H9 (cell line): ENCODE measurements around the gene TRIAP1. TPM values are rescaled to one million over a fixed set of nuclear protein-coding genes. Genes with fewer than 3 reads are reported as not detected.

Source experiments
- DNase-seq: peaks from one replicate; pipeline ENCODE4 v3.0.0-alpha.2; 2017
- H2AFZ ChIP-seq: one replicate; pipeline ENCODE4 v1.6.1; 2013; ENCODE audit warnings: mild to moderate bottlenecking, low read length, control low read depth, moderate library complexity
- H2AK5ac ChIP-seq: 2 replicates; pipeline ENCODE4 v1.6.1; 2013; ENCODE audit warnings: low read length, control low read depth, mixed read lengths; ENCODE audit not compliant: insufficient read length
- H2BK120ac ChIP-seq: one replicate; pipeline ENCODE4 v1.6.1; 2013; ENCODE audit warnings: low read depth, mild to moderate bottlenecking, low read length, control low read depth, inconsistent platforms; ENCODE audit not compliant: poor library complexity, severe bottlenecking
- H2BK12ac ChIP-seq: 2 replicates; pipeline ENCODE4 v1.6.1; 2013; ENCODE audit warnings: low read length, control low read depth, mixed read lengths, low read depth; ENCODE audit not compliant: insufficient read length
- H2BK15ac ChIP-seq: 2 replicates; pipeline ENCODE4 v1.6.1; 2013; ENCODE audit warnings: low read depth, low read length, control low read depth
- H2BK20ac ChIP-seq: one replicate; pipeline ENCODE4 v1.6.1; 2013; ENCODE audit warnings: low read depth, mild to moderate bottlenecking, low read length, control low read depth, inconsistent platforms; ENCODE audit not compliant: poor library complexity, severe bottlenecking
- H2BK5ac ChIP-seq: 2 replicates; pipeline ENCODE4 v1.6.1; 2013; ENCODE audit warnings: low read length, control low read depth, mixed read lengths; ENCODE audit not compliant: insufficient read length
- H3K14ac ChIP-seq: 2 replicates; pipeline ENCODE4 v1.6.1; 2013; ENCODE audit warnings: low read length, control low read depth; ENCODE audit not compliant: insufficient read depth
- H3K18ac ChIP-seq: 2 replicates; pipeline ENCODE4 v1.6.1; 2013; ENCODE audit warnings: low read depth, mild to moderate bottlenecking, mixed read lengths, low read length, control low read depth; ENCODE audit not compliant: insufficient read length
- H3K23ac ChIP-seq: 2 replicates; pipeline ENCODE4 v1.6.1; 2013; ENCODE audit warnings: low read length, control low read depth, mixed read lengths, low read depth; ENCODE audit not compliant: insufficient read length
- H3K23me2 ChIP-seq: 2 replicates; pipeline ENCODE4 v1.6.1; 2013; ENCODE audit warnings: low read depth, mild to moderate bottlenecking, mixed read lengths, low read length, control low read depth; ENCODE audit not compliant: insufficient read length, poor library complexity, severe bottlenecking
- H3K27ac ChIP-seq: 2 replicates; pipeline ENCODE4 v1.5.1; 2013; ENCODE audit warnings: low read length, control low read depth, mixed read lengths, low read depth; ENCODE audit not compliant: insufficient read length
- H3K27me3 ChIP-seq: 2 replicates; pipeline ENCODE4 v1.6.1; 2013; ENCODE audit warnings: low read length, control low read depth, inconsistent platforms; ENCODE audit not compliant: insufficient read depth
- H3K4ac ChIP-seq: 2 replicates; pipeline ENCODE4 v1.6.1; 2013; ENCODE audit warnings: low read depth, mild to moderate bottlenecking, control low read depth, inconsistent platforms, low read length, moderate library complexity
- H3K4me1 ChIP-seq: 2 replicates; pipeline ENCODE4 v1.6.1; 2013; ENCODE audit warnings: low read length, control low read depth, inconsistent platforms; ENCODE audit not compliant: insufficient read depth
- H3K4me2 ChIP-seq: 2 replicates; pipeline ENCODE4 v1.6.1; 2013; ENCODE audit warnings: low read length, control low read depth, mixed read lengths; ENCODE audit not compliant: insufficient read length, insufficient read depth
- H3K56ac ChIP-seq: 2 replicates; pipeline ENCODE4 v1.6.1; 2013; ENCODE audit warnings: low read depth, mild to moderate bottlenecking, mixed read lengths, low read length, control low read depth; ENCODE audit not compliant: insufficient read length
- H3K79me1 ChIP-seq: 2 replicates; pipeline ENCODE4 v1.6.1; 2013; ENCODE audit warnings: low read depth, mild to moderate bottlenecking, moderate library complexity, low read length, control low read depth, inconsistent platforms; ENCODE audit not compliant: insufficient read depth, poor library complexity, severe bottlenecking
- H3K79me2 ChIP-seq: 2 replicates; pipeline ENCODE4 v1.6.1; 2013; ENCODE audit warnings: low read length, control low read depth, inconsistent platforms; ENCODE audit not compliant: insufficient read depth
- H3K9ac ChIP-seq: 2 replicates; pipeline ENCODE4 v1.6.1; 2013; ENCODE audit warnings: low read length, control low read depth, mixed read lengths; ENCODE audit not compliant: insufficient read length; ENCODE audit errors: extremely low read depth
- H3K9me3 ChIP-seq: one replicate; pipeline ENCODE4 v1.6.1; 2013; ENCODE audit warnings: low read depth, low read length, inconsistent platforms; ENCODE audit not compliant: control insufficient read depth
- H3T11ph ChIP-seq: one replicate; pipeline ENCODE4 v1.6.1; 2013; ENCODE audit warnings: mild to moderate bottlenecking, low read length, control low read depth, inconsistent platforms
- H4K20me1 ChIP-seq: one replicate; pipeline ENCODE4 v1.6.1; 2013; ENCODE audit not compliant: control insufficient read depth, insufficient read length, insufficient read depth
- H4K5ac ChIP-seq: 2 replicates; pipeline ENCODE4 v1.6.1; 2013; ENCODE audit warnings: low read depth, mild to moderate bottlenecking, mixed read lengths, low read length, control low read depth; ENCODE audit not compliant: insufficient read length
- H4K8ac ChIP-seq: replicated peaks from 2 replicates; pipeline ENCODE4 v1.6.1; 2013; ENCODE audit warnings: low read length, control low read depth, mixed read lengths, low read depth; ENCODE audit not compliant: insufficient read length
- H4K91ac ChIP-seq: 2 replicates; pipeline ENCODE4 v1.6.1; 2013; ENCODE audit warnings: low read depth, mild to moderate bottlenecking, moderate library complexity, mixed read lengths, low read length, control low read depth; ENCODE audit not compliant: insufficient read length
- H3K27ac Mint-ChIP-seq, 3 experiments: 2 replicates in 2 of 3; 3 replicates in 1 of 3; pipeline ENCODE4 v1.8.0; 2020 to 2021; ENCODE audit warnings: mixed read lengths in 3 of 3, mild to moderate bottlenecking in 1 of 3, moderate library complexity in 1 of 3
- H3K27me3 Mint-ChIP-seq: 2 replicates; pipeline ENCODE4 v1.8.0; 2021; ENCODE audit warnings: low read depth, mild to moderate bottlenecking, moderate library complexity, mixed read lengths
- H3K36me3 Mint-ChIP-seq, 3 experiments: 2 replicates in 2 of 3; 3 replicates in 1 of 3; pipeline ENCODE4 v1.8.0; 2020 to 2021; ENCODE audit warnings: low read depth in 3 of 3, mixed read lengths in 3 of 3; ENCODE audit not compliant: insufficient read depth in 1 of 3
- H3K4me1 Mint-ChIP-seq, 2 experiments: 2 replicates each; pipeline ENCODE4 v1.8.0; 2020; ENCODE audit warnings: mixed read lengths in 2 of 2
- H3K4me3 Mint-ChIP-seq, 2 experiments: 2 replicates in 1 of 2; 3 replicates in 1 of 2; pipeline ENCODE4 v1.8.0; 2020 to 2021; ENCODE audit warnings: mild to moderate bottlenecking in 2 of 2, mixed read lengths in 2 of 2, moderate library complexity in 1 of 2
- H3K9me3 Mint-ChIP-seq, 2 experiments: 2 replicates in 1 of 2; 3 replicates in 1 of 2; pipeline ENCODE4 v1.8.0; 2020; ENCODE audit warnings: mild to moderate bottlenecking in 2 of 2, mixed read lengths in 2 of 2, moderate library complexity in 1 of 2
- CTCF ChIP-seq: fragments of 200-600 bp; sonication (generic); conservative IDR thresholded peaks from 3 replicates; pipeline ENCODE4 v1.8.0; 2021; ENCODE audit warnings: antibody characterized with exemption, mild to moderate bottlenecking
- WGBS: extraction: QIAGEN DNeasy Blood & Tissue Kit; methylation state at CpG from one replicate; pipeline ENCODE4 v1.1.7; 2013; ENCODE audit warnings: missing lambda C conversion rate, low lambda C conversion rate, mixed read lengths; ENCODE audit not compliant: insufficient read length; ENCODE audit errors: extremely low coverage; 5-methylcytosine and 5-hydroxymethylcytosine counted together
- total RNA-seq: library from RNA; stranded (reverse); gene quantifications from 2 replicates; pipeline ENCODE4 v1.2.1, GENCODE V29; 2021

The TRIAP1 gene
- total RNA-seq, 1 experiment from 2014 or later = 70.4 TPM

DNA sequence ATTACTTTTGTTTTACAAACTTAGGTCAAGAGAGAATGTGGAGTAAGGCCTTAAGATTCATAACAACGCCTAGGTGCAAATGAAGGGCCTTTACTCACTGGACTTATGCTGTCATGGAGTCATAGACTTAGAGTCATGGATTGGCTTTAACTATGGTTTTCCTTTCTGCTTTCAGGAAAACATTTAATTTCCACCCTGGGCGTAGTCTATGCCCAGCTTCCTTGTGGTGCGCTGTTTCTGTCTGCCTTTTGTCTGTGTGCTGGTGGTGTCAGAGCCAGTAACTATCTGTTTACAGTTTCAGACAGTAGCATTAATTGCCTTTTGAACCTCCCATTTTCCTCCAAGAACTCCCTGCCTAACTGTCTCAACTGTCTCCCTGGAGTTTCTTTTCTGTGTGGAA lies 40.1 kb downstream of the TRIAP1 start:
- H2AFZ ChIP-seq = no peak overlapping the region
- no peak overlapping the region for H3K4me2 ChIP-seq
- no peak overlapping the region for H3K23ac ChIP-seq
- H3K4me1 ChIP-seq = peaks cover 3% of the 10 kb centered on the region; the same call in 1 of the 2 replicates
- H3K4me3 Mint-ChIP-seq = no peak overlapping the region
- H2BK20ac ChIP-seq = no peak overlapping the region
- peaks cover 2% of the 10 kb centered on the region for H3K27me3 Mint-ChIP-seq
- H2BK12ac ChIP-seq = no peak overlapping the region
- H3K9ac ChIP-seq = no peak overlapping the region
- no peak overlapping the region for H3K4ac ChIP-seq
- H4K8ac ChIP-seq = no peak overlapping the region
- no peaks in the 10 kb centered on the region for H4K20me1 ChIP-seq
- H3K4me1 Mint-ChIP-seq = peaks cover 10 to 16% of the 10 kb centered on the region in 2 experiments
- H2BK15ac ChIP-seq = no peak overlapping the region
- DNase-seq = no peak
- TF ChIP-seq CTCF = no peak
- no peak overlapping the region for H4K91ac ChIP-seq
- H3K23me2 ChIP-seq = no peaks in the 10 kb centered on the region
- H3K9me3 Mint-ChIP-seq = 0 out of 5 replicates have a peak, but pooled peaks cover 0 to 3% of the 10 kb centered on the region in 2 experiments
- H2AK5ac ChIP-seq = no peak overlapping the region
- H3K79me1 ChIP-seq = no peaks in the 10 kb centered on the region
- peak overlapping the region in 1 of 3 experiments; percentile 43; a peak in 1 of 7 replicates for H3K27ac Mint-ChIP-seq
- no peaks in the 10 kb centered on the region for H3K27me3 ChIP-seq
- no peak overlapping the region for H3T11ph ChIP-seq
- H4K5ac ChIP-seq = no peak overlapping the region
- no peak overlapping the region for H2BK120ac ChIP-seq
- H3K14ac ChIP-seq = no peak overlapping the region
- no peak overlapping the region for H3K27ac ChIP-seq
- no peak overlapping the region for H3K18ac ChIP-seq
- H3K79me2 ChIP-seq = no peaks in the 10 kb centered on the region
- peaks cover 0 to 2% (median 0%) of the 10 kb centered on the region in 3 experiments; a peak in 1 of 7 replicates for H3K36me3 Mint-ChIP-seq
- no peak overlapping the region for H3K56ac ChIP-seq
- no peaks in the 10 kb centered on the region for H3K9me3 ChIP-seq
- WGBS = no CpG with 5 or more reads among the region's 3 CpGs
- H2BK5ac ChIP-seq = no peak overlapping the region
